ENCODE measurements around the gene RBFOX2.

Gene RBFOX2

GRCh38 chr22:35842954-35843353, 185.7 kb downstream of the RBFOX2 start:
- peaks cover 45% of the 10 kb centered on the region for H3K4me1 Mint-ChIP-seq

GRCh38 chr22:35842519-35842913, 186.1 kb downstream of the RBFOX2 start:
- H3K4me1 Mint-ChIP-seq = peaks cover 49% of the 10 kb centered on the region

More at GRCh38 chr22:35842954-35843353, 185.7 kb downstream of the RBFOX2 start:
- Mint-ChIP-seq H3K36me3 (ENCODE audit: low read depth) (no peaks in the 10 kb centered on the region), H3K4me3 (peak overlapping the region; percentile 4 to 52 (median 31)), H3K27me3 (ENCODE audit: low read depth) (peaks cover 4% of the 10 kb centered on the region), H3K9me3 (no peaks in the 10 kb centered on the region), H3K27ac (peak overlapping the region; percentile 1 to 45 (median 41))
- TF ChIP-seq, protein P1, sequence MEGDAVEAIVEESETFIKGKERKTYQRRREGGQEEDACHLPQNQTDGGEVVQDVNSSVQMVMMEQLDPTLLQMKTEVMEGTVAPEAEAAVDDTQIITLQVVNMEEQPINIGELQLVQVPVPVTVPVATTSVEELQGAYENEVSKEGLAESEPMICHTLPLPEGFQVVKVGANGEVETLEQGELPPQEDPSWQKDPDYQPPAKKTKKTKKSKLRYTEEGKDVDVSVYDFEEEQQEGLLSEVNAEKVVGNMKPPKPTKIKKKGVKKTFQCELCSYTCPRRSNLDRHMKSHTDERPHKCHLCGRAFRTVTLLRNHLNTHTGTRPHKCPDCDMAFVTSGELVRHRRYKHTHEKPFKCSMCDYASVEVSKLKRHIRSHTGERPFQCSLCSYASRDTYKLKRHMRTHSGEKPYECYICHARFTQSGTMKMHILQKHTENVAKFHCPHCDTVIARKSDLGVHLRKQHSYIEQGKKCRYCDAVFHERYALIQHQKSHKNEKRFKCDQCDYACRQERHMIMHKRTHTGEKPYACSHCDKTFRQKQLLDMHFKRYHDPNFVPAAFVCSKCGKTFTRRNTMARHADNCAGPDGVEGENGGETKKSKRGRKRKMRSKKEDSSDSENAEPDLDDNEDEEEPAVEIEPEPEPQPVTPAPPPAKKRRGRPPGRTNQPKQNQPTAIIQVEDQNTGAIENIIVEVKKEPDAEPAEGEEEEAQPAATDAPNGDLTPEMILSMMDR (IDR thresholded peaks at IDR 0.05; ENCODE audit: unreplicated experiment in 3 of 3) = peak; percentile 21 to 36 (median 28)

GRCh38 chr22:35841907-35842518, 186.6 kb downstream of the RBFOX2 start:
- H3K9me3 Mint-ChIP-seq = no peaks in the 10 kb centered on the region
- peaks cover 4% of the 10 kb centered on the region for H3K27me3 Mint-ChIP-seq (ENCODE audit: low read depth)
- H3K36me3 Mint-ChIP-seq (ENCODE audit: low read depth) = no peaks in the 10 kb centered on the region
- peaks cover 54% of the 10 kb centered on the region for H3K4me1 Mint-ChIP-seq
- peak overlapping the region; percentile 36 to 77 (median 58) for H3K4me3 Mint-ChIP-seq
- H3K27ac Mint-ChIP-seq = peak overlapping the region in 2 of 3 experiments; percentile 9 to 52
- TF ChIP-seq, protein P1 (IDR thresholded peaks at IDR 0.05; ENCODE audit: unreplicated experiment in 3 of 3) = no peak

More at GRCh38 chr22:35842519-35842913, 186.1 kb downstream of the RBFOX2 start:
- TF ChIP-seq, protein P1 (IDR thresholded peaks at IDR 0.05; ENCODE audit: unreplicated experiment in 3 of 3) = no peak
- Mint-ChIP-seq H3K27ac (peak overlapping the region in 2 of 3 experiments; percentile 41 to 52), H3K36me3 (ENCODE audit: low read depth) (no peaks in the 10 kb centered on the region), H3K4me3 (peak overlapping the region in 1 of 3 experiments; percentile 52), H3K27me3 (ENCODE audit: low read depth) (peaks cover 4% of the 10 kb centered on the region), H3K9me3 (no peaks in the 10 kb centered on the region)

DNA sequence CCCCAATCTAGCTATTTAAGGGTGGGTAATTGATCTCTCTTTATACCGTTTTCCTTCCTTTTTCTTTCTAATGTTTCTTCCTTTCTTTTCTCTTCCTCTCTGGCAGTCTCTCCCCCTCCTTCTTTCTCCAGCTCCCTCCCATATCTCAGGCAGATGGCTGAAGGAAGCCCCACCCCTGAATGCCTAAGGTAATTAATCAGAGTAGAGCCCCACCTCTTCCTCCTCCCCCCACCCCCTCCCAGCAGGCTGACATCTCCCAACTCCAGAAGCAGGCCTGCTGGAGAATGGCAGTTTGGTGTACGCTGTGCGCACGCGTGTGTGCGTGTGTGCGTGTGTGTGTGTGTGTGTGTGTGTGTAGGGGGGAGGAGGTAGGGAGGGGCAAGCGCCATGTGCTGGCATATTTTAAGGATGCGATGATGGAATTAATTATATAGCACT, 188.3 kb downstream of the RBFOX2 start:
- peaks cover 64% of the 10 kb centered on the region for H3K4me1 Mint-ChIP-seq
- peak overlapping the region; percentile 90 to 98 (median 93) for H3K4me3 Mint-ChIP-seq

GRCh38 chr22:35839841-35840301, 188.8 kb downstream of the RBFOX2 start:
- H3K4me3 Mint-ChIP-seq = peak overlapping the region; percentile 90 to 98 (median 93)
- peaks cover 64% of the 10 kb centered on the region for H3K4me1 Mint-ChIP-seq
- peaks cover 4% of the 10 kb centered on the region for H3K27me3 Mint-ChIP-seq (ENCODE audit: low read depth)
- H3K9me3 Mint-ChIP-seq = no peaks in the 10 kb centered on the region
- peak overlapping the region; percentile 96 to 97 (median 96) for H3K27ac Mint-ChIP-seq
- no peaks in the 10 kb centered on the region for H3K36me3 Mint-ChIP-seq (ENCODE audit: low read depth)
- TF ChIP-seq, protein P1 (IDR thresholded peaks at IDR 0.05; ENCODE audit: unreplicated experiment in 3 of 3) = no peak

More for the DNA sequence above, 188.3 kb downstream of the RBFOX2 start:
- Mint-ChIP-seq H3K36me3 (ENCODE audit: low read depth) (no peaks in the 10 kb centered on the region), H3K27ac (peak overlapping the region; percentile 96 to 97 (median 96)), H3K27me3 (ENCODE audit: low read depth) (peaks cover 4% of the 10 kb centered on the region), H3K9me3 (no peaks in the 10 kb centered on the region)
- TF ChIP-seq, protein P1 (IDR thresholded peaks at IDR 0.05; ENCODE audit: unreplicated experiment in 3 of 3) = no peak

Measured in nephron (organoid).